ENCODE results near the gene NLGN2.

GRCh38 chr17:7382901-7383300 lies 24.7 kb upstream of the NLGN2 start:
- TF ChIP-seq, protein P1, sequence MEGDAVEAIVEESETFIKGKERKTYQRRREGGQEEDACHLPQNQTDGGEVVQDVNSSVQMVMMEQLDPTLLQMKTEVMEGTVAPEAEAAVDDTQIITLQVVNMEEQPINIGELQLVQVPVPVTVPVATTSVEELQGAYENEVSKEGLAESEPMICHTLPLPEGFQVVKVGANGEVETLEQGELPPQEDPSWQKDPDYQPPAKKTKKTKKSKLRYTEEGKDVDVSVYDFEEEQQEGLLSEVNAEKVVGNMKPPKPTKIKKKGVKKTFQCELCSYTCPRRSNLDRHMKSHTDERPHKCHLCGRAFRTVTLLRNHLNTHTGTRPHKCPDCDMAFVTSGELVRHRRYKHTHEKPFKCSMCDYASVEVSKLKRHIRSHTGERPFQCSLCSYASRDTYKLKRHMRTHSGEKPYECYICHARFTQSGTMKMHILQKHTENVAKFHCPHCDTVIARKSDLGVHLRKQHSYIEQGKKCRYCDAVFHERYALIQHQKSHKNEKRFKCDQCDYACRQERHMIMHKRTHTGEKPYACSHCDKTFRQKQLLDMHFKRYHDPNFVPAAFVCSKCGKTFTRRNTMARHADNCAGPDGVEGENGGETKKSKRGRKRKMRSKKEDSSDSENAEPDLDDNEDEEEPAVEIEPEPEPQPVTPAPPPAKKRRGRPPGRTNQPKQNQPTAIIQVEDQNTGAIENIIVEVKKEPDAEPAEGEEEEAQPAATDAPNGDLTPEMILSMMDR (IDR thresholded peaks at IDR 0.05; ENCODE audit: insufficient read depth, low read length), result no peak
- TF ChIP-seq POLR2AphosphoS5 (IDR thresholded peaks at IDR 0.05; ENCODE audit: low read depth), result no peak
- TF ChIP-seq, protein P2, sequence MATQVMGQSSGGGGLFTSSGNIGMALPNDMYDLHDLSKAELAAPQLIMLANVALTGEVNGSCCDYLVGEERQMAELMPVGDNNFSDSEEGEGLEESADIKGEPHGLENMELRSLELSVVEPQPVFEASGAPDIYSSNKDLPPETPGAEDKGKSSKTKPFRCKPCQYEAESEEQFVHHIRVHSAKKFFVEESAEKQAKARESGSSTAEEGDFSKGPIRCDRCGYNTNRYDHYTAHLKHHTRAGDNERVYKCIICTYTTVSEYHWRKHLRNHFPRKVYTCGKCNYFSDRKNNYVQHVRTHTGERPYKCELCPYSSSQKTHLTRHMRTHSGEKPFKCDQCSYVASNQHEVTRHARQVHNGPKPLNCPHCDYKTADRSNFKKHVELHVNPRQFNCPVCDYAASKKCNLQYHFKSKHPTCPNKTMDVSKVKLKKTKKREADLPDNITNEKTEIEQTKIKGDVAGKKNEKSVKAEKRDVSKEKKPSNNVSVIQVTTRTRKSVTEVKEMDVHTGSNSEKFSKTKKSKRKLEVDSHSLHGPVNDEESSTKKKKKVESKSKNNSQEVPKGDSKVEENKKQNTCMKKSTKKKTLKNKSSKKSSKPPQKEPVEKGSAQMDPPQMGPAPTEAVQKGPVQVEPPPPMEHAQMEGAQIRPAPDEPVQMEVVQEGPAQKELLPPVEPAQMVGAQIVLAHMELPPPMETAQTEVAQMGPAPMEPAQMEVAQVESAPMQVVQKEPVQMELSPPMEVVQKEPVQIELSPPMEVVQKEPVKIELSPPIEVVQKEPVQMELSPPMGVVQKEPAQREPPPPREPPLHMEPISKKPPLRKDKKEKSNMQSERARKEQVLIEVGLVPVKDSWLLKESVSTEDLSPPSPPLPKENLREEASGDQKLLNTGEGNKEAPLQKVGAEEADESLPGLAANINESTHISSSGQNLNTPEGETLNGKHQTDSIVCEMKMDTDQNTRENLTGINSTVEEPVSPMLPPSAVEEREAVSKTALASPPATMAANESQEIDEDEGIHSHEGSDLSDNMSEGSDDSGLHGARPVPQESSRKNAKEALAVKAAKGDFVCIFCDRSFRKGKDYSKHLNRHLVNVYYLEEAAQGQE (IDR thresholded peaks at IDR 0.05; ENCODE audit: insufficient replicate concordance, low read depth), result no peak
- TF ChIP-seq GABPA (IDR thresholded peaks at IDR 0.05; ENCODE audit: low read depth), result no peak

Data from HL-60 (cell line).